HG03097 (cell line): Measurements from ENCODE around the gene VTA1.
"Not testable (repeated sequence)": the region's sequence is repeated elsewhere in the genome, so short reads cannot be mapped to it uniquely, and the experiment has no call there.

Experiments
- ATAC-seq: cut with Tn5 transposase; IDR thresholded peaks from one replicate; pipeline ENCODE4 v1.9.1; 2021; ENCODE audit not compliant: unreplicated experiment, low FRiP score

Gene VTA1

DNA sequence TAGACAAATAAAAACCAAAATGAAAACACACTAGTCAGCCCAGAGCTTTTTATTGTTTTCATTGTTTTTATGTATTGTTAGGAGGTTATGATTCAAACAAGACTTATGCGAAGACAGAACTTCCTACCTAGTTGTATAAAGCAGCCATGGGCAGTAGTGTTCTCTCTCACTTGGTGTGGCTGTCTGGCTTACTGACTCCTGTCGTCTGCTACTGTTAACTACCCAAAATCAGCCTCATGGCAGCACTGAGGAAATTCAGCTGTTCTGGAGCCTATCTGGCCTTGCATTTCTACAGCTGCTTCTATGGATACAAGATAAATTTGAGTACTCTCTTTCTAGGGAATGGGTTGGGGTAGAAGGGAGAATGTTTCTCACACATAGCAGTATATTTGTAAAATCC is 20.4 kb downstream of the VTA1 start:
- ATAC-seq = no peak

DNA sequence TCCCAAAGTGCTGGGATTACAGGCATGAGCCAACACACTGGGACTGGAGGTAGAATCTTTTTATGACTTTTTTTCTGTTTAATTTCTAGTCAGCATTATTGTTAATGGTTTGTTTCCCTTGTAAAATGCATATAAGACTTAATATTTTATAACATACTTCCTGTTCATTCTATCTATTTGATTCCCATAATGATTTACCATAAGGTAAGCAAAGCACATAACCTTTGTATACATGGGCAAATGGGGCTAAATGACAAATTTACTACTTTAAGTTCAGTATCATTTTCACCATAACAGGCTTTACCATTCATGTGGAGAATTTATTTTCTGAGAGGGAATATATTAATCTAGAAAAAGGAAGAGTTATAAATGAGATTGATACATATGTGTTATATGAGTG is 24.3 kb downstream of the VTA1 start:
- ATAC-seq = no peak

DNA sequence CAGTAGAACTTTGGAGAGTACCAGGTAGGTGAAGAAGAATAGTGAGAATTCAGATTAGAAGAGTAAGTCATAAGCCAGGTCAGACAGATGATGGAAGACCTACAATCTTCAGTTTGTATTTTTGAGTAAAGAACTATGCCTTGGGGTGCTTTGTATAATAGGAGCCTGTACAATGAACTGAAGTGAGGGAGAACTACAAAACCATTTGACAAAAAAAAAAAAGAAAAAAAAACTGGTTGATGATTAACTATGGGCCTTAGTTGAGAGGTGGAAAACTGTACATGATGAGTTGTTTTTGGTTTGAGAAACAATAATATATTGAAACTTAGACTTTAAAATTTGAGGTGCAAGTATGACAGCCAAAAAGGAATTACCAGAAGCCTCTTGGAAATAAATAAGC is 25.7 kb downstream of the VTA1 start:
- no peak for ATAC-seq

DNA sequence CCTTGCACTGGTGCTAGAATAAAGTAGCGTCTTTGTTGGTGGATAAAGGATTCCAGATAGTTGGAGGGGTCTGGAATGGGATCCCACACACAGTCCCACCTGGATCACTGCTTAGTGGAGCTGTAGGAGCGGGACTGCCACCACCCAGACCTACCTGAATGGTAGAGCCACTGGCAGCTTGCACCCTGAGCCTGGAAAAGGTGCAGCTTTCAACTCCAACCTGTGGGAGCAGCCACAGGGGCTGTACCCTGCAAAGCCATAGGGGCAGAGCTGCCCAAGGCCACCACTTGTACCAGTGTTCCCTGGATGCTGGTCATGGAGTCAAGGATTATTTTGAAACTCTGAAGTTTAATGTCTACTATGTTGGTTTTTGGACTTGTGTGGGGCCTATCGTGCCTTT is 26.9 kb downstream of the VTA1 start:
- ATAC-seq = no peak

DNA sequence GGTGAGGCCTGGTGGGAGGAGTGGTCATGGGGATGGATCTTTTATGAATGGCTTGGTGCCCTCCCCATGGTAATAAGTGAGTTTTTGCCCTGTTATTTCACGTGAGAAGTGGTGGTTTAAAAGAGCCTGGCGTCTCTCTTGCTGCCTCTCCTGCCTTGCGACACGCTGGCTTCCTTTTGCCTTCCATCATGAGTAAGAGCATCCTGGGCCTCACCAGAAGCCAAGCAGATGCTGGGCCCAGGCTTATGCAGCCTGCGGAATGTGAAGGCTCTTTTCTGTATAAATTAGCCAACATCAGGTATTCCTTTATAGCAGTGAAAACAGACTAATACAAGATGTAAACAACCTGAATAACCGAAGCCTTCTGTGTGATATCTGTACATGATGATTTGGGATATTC is 27.6 kb downstream of the VTA1 start:
- ATAC-seq = no peak

DNA sequence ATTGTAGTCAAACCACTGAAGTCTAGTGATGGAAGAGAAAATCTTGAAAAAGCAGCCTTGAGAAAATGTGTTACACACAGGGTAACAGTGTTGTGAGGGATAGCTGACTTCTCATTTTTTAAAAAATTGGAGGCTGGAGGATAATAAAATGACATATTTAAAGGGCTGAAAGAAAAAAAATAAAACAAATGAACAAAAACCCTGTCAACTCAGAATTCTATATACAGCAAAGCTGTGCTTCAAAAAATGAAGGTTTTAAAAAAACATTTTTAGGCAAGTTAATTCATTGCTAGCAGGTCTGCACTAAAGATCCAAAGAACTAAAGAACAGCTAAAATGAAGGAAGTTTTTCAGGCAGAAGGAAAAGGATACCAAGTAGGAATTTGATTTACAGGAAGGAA is 31.1 kb downstream of the VTA1 start:
- ATAC-seq = no peak

DNA sequence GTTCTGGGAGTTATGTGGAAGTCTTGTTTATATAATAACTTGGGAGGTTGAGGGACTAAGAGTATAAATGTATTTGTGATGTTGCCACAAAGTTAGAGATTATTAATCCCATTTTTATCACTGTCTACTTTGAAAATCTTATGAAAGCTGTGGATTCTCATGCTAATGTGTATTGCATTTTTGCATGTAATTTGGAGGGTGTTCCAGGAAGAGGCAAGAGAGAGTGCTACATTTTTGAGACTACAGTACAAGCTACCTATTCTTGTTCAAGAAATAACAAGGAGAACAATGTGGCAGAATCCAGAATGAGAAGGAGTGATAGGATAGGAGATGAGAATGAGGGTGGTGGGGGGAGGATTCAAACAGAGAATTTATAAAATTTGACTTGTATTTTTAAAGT is 34.9 kb downstream of the VTA1 start:
- no peak for ATAC-seq

DNA sequence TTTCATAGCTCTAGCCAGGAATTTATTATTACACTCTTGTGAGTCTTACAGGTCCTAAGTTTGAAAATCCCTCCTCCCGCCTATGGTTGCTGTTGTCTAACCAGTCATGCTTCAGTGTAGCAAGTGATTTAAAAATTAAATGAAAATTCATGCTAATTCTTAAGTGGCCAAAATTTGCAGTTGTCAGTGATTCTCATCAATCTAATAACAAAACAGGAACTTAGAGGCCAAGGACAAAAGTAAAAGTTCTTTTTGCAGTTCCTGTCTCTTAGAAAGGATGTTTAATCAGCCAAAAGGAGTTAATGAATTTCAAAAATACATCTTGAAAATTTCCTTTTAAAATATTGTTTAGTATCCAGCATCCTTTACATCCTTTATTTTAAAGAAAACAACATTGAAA is 36.3 kb downstream of the VTA1 start:
- ATAC-seq = no peak

DNA sequence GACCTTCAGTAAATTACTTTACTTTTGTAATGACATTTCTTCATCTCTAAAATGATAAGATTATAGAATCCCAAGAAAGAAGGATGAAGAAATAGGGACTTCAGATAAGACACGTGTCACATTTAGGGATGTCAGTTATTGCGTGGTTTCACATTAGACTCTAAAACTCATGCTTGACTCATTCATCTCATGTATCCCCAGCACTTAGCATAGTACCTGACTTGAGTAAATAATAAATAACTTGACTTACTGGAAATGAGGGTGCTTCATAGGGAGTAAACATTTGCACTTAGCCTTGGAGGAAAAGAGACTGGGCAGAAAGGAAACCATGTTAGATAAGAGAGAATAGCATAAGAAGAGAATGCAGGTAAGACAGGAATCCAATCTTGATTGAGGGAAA is 37.2 kb downstream of the VTA1 start:
- ATAC-seq = no peak

DNA sequence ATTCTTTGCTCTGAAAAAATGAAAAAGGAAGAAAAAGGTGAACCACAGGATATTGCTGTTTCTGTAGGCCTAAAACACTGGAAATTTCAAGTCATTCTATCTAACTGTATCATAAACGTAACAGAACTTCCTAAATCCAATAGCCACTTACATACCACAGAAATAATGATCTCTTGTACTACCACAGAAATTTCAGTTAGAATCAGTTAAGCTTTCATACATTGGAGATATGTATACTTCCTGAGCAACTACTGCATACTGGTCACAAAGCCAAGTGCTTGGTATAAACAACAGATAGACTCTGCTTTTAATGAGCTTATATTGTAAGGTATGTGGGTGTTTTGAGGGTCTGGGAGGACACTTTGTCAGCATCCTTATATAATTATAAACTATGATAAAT is 38.6 kb downstream of the VTA1 start:
- ATAC-seq = no peak

DNA sequence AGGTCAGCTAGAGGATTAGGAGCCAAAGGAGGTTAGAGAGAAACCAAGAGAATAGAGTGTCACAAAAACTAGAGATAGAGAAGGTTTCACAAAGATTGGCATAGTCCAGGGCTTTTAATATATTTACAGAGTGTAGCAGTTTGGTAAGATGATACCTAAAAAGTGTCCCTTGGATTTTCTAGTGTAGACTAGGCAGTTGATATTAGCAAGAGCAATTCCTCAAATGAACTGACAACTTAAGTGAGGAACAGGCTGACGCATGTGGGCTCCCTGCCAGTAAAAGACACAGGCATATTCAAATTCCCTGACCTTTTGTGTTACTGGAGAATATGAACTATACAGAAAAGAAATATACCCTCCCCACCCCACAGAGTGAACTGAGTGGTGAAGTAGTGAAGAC is 40.1 kb downstream of the VTA1 start:
- no peak for ATAC-seq

DNA sequence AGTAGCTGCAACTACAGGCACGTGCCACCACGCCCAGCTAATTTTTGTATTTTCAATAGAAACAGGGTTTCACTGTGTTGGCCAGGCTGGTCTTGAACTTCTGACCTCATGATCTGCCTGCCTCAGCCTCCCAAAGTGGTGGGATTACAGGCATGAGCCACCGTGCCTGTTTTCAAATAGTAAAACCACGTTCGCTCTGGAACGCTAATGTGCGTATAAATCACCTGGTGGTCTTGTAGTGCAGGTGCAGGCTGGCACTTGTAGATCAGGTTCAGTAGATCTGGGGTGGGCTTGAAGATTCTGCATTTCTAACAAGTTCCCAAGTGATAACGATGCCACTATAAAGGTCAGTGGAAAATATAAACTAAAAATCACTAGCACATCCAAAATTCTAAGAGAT is 41.3 kb downstream of the VTA1 start:
- ATAC-seq = not testable (repeated sequence)

DNA sequence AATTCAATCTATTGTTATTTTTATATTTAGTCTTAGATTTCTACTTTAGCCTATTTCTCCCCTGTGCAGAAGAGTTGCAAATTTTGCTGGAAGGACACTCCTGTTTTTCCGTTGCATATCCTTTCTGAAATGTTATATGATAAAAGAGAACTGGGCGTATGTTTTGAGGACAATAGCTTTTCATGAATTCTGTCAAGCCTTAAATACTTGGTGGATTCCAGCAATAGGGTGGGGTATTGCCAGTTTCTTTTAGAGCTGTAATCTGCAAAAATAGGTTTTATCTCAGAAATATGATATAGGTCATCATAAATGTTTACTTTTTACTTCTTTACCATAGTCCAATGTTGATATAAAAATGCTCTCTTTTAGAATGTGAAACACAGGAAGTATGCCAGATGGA is 42.0 kb downstream of the VTA1 start:
- no peak for ATAC-seq

DNA sequence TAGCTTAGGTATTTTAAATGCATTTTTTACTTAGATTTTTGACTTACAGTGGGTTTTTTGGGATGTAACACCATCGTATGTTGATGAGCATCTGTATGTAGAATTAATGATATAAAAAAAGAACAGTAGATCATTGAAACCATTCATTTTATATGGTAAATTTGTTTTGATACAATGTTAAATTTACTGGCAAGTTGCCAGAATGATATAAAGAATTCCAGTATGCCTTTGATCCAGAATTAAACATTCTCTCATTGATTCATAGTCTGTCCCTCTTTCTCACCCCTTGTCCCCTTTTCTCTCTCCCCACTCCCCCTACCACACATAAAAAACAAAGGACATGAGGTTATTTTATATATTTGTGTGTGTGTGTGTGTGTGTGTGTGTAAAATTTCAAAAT is 45.3 kb downstream of the VTA1 start:
- ATAC-seq = no peak

DNA sequence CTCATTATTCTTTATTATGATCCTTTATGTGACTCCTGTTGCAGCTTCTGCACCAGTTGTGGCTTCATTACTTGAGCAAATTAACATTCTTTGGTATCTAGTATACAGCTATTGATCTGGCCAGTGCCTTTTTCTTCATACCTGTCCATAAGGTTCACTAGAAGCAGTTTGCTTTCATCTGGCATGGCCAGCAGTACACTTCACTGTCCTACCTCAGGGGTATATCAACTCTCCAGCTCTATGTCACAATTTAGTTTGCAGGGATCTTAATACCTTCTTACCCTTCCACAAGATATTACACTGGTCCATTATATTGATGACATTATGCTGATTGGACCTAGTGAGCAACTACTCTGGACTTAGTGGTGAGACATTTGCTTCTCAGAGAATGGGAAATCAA is 46.6 kb downstream of the VTA1 start:
- no peak for ATAC-seq

DNA sequence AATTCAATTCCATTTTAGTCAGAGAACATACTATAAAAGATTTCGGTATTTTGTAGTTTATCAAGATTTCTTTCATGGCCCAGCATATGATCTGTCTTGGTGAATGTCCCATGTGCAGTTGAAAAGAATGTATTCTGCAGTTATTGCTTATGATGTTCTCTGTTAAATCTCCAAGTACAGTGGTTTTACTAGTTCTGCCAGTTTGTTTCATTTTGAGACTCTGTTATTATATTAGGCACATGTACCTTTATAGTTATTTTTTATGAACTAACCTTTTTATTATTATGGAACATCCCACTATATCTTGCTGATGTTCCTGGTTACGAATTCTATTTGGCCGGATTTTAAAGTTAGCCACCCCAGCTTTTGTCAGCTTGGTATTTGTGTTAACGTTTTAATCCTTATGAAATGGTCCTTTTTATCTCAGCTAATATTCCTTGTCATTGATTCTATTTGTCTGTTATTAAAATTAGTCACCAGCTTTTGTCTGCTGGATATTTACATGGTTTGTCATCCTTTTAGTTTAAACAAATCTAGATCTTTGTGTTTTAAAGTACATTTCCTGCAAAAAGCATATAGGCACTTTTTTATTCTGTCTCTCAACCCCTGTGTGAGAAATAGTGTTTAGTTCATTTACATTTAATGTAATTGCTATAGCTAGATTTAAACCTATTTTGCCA is 48.9 kb downstream of the VTA1 start:
- no peak for ATAC-seq

DNA sequence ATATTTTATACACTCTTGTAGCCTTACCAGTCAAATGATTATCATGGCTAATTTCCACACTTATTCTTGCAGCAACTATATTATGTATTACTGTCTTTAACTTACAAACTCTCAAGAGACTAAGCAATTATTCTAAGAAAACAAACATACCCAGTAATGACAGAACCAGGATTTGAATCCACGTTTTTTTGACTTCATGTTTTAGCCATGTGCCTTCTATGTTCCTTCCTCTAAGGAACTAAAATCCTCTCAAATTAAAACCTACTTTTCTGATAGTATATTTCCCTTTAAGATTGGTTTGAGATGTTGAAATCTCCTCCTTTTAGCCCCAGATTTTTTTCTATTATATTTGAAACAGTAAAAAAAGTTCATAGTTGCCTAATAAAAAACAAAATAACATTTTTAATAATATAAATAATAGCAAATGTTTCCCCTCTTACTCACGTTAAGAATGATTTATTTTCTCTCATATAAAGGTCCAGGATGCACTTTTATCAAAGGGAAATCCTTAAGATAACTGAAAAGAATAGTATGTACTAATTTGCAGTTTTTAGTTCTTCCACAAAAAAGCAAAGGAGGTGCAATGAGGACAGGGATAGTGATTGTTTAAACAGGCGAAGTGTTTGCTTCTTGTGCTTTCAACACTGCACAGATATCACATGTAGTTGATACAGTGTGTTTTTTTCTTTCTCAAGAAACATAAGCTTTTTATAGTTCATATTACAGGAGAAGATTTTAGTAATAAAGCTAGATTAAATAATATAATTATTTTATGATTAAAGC is 54.0 kb downstream of the VTA1 start:
- no peak for ATAC-seq

DNA sequence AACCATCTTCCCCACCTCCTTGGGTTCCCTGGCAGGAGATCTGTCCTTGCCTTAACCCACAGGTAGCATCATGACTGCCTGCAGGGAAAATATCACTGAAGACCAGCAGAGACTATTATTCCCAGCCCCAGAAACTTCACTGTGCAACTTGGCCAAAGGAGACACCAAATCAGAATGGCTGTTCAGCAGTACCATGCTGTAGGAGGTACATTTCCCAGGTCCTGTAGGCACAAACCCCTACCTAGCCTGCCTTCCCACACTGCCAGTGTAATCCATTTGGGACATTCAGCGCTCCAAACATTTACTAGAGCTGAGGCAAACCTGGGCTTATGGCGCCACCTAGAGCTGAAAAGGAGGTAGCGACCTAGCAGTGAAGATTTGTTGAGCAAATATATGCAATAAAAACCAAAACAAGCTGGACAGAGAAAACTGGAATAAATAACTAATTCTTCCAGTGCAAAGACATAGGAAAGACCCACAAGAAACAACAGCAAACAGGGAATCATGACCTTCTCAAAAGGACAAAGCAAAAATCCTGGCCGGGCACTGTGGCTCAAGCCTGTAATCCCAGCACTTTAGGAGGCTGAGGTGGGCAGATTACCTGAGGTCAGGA is 60.3 kb downstream of the VTA1 start:
- ATAC-seq = peak; percentile 71

DNA sequence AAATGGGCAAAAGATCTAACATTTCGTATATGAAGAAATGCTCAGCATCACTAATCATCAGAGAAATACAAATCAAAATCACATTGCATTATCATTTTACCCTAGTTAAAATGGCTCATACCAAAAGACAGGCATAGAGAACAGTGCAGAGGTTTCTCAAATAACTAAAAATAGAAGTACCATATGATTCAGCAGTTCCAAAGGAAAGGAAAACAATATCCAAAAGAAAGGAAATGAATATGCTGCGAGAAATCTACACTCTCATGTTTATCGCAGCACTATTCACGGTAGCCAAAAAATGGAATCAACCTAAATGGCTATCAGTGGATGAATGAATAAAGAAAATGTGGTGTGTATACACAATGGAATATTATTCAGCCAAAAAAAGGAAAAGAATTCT is 63.5 kb downstream of the VTA1 start:
- ATAC-seq = no peak

DNA sequence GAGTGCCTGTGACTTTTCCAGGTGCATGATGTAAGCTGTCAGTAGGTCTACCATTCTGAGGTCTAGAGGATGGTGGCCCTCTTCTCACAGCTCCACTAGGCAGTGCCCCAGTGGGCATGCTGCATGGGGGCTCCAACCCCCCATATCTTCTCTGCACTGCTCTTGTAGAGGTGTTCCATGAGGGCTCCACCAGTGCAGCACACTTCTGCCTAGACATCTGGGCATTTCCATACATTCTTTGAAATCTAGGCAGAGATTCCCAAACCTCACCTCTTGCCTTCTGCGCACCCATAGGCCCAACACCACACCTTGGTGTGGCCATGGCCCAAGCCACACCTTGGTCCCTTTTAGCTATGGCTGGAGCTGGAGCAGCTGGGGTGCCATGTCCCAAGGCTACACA is 66.3 kb downstream of the VTA1 start:
- no peak for ATAC-seq

DNA sequence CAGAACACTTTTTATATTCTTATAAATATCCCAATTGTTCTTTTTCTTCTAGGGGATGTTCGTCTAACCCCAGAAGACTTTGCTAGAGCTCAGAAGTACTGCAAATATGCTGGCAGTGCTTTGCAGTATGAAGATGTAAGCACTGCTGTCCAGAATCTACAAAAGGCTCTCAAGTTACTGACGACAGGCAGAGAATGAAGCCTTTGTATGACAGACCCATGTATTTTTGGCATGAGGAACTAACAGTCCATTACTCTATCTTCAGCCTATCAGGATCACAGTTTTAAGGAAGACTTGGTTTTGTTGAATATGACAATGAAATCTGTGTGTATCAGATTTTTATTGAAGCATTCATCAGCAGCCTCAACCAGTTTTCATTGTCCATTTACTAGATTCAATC is 71.4 kb downstream of the VTA1 start:
- ATAC-seq = no peak

DNA sequence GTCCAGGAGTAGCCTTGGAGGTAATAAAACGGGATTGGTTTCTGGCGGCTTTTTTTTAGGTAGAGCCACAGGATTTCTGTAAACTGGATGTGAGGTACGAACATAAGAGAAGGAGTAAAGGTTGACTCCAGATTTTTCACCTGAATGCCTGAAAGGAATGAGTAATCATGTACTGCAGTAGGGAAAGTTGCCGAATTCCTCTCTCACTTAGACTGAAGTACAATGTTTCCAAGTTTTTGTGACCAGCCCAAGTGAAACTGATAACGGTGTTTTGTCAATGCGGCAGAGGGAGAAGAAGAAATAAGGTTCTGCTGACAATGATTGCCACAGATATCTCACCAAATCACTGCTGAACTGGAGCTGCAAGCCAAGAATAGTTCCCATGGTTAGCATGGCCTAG is 75.0 kb downstream of the VTA1 start:
- no peak for ATAC-seq
